GM18498 (cell line): Measurements from ENCODE around the gene ZDHHC14.
"Not testable (repeated sequence)": the region's sequence is repeated elsewhere in the genome, so short reads cannot be mapped to it uniquely, and the experiment has no call there.

Experiments
- ATAC-seq: cut with Tn5 transposase; IDR thresholded peaks from one replicate; pipeline ENCODE4 v1.9.1; 2021; ENCODE audit warnings: mild to moderate bottlenecking, moderate library complexity; ENCODE audit not compliant: unreplicated experiment

The ZDHHC14 gene

GRCh38 chr6:157379656-157380457 lies 1.1 kb upstream of the ZDHHC14 start:
- peak; percentile 70 for ATAC-seq

GRCh38 chr6:157380458-157380778 lies 572 bp upstream of the ZDHHC14 start:
- ATAC-seq = peak; percentile 4

- peak; percentile 29 for ATAC-seq
Measured at GRCh38 chr6:157381631-157382621, 936 bp downstream of the ZDHHC14 start.

GRCh38 chr6:157382821-157383220 lies 1.8 kb downstream of the ZDHHC14 start:
- no peak for ATAC-seq

- ATAC-seq = no peak
Measured at GRCh38 chr6:157383471-157383870, 2.5 kb downstream of the ZDHHC14 start.

- not testable (repeated sequence) for ATAC-seq
Measured at GRCh38 chr6:157384962-157385361, 4.0 kb downstream of the ZDHHC14 start.

GRCh38 chr6:157385482-157385881 lies 4.5 kb downstream of the ZDHHC14 start:
- ATAC-seq = no peak

GRCh38 chr6:157386023-157386422 lies 5.0 kb downstream of the ZDHHC14 start:
- no peak for ATAC-seq

GRCh38 chr6:157386454-157386853 lies 5.5 kb downstream of the ZDHHC14 start:
- ATAC-seq = no peak

- no peak for ATAC-seq
Measured at GRCh38 chr6:157388924-157389323, 7.9 kb downstream of the ZDHHC14 start.

- ATAC-seq = no peak
Measured at GRCh38 chr6:157390273-157391060, 9.5 kb downstream of the ZDHHC14 start.

- ATAC-seq = no peak
Measured at GRCh38 chr6:157392927-157393668, 12.1 kb downstream of the ZDHHC14 start.

- no peak for ATAC-seq
Measured at GRCh38 chr6:157393669-157394327, 12.8 kb downstream of the ZDHHC14 start.

- not testable (repeated sequence) for ATAC-seq
Measured at GRCh38 chr6:157395199-157395598, 14.2 kb downstream of the ZDHHC14 start.

GRCh38 chr6:157396026-157396425 lies 15.0 kb downstream of the ZDHHC14 start:
- ATAC-seq = no peak

- no peak for ATAC-seq
Measured at GRCh38 chr6:157397660-157398059, 16.7 kb downstream of the ZDHHC14 start.

GRCh38 chr6:157398151-157398550 lies 17.2 kb downstream of the ZDHHC14 start:
- no peak for ATAC-seq

GRCh38 chr6:157400676-157401075 lies 19.7 kb downstream of the ZDHHC14 start:
- ATAC-seq = no peak

- ATAC-seq = no peak
Measured at GRCh38 chr6:157401734-157402338, 20.8 kb downstream of the ZDHHC14 start.
